CD4-positive, alpha-beta T cell (primary cell): ENCODE measurements around the gene AKAP5. TPM values are rescaled to one million over a fixed set of nuclear protein-coding genes. Genes with fewer than 3 reads are reported as not detected.
"Not testable (repeated sequence)": the region's sequence is repeated elsewhere in the genome, so short reads cannot be mapped to it uniquely, and the experiment has no call there.

Experiments
- ATAC-seq: fragments of 200-7000 bp; cut with Tn5 transposase; one replicate; pipeline ENCODE4 v1.10.0; 2022; ENCODE audit warnings: mild to moderate bottlenecking; ENCODE audit not compliant: poor library complexity
- CTCF ChIA-PET: fragments of 350-600 bp; sonication (Branson Sonifier 250); formaldehyde crosslinking; loops from one replicate; lab custom pipeline; 2021; ENCODE audit warnings: antibody characterized with exemption, inconsistent platforms; lab: Charles Lee
- POLR2A ChIA-PET: fragments of 350-600 bp; sonication (Branson Sonifier 250); formaldehyde crosslinking; loops from one replicate; lab custom pipeline; 2021; ENCODE audit warnings: antibody characterized with exemption, inconsistent platforms; lab: Charles Lee
- DNase-seq, 14 experiments: peaks; one replicate each; pipeline ENCODE4 v3.0.0-alpha.2; 2013 to 2020; ENCODE audit warnings: mixed read lengths in 2 of 14
- H3K27ac ChIP-seq, 2 donors: one replicate each; pipeline versions ENCODE4 v1.5.1 to v1.7.0; 2013; ENCODE audit warnings: low read length in 2 of 2, low read depth in 1 of 2, mild to moderate bottlenecking in 1 of 2
- H3K27me3 ChIP-seq, 2 experiments: 1 replicate in 1 of 2; 2 replicates in 1 of 2; pipeline versions ENCODE4 v1.6.1 to v1.7.0; 2013; ENCODE audit warnings: low read length in 2 of 2, control low read depth in 1 of 2, mild to moderate bottlenecking in 1 of 2, moderate library complexity in 1 of 2; ENCODE audit not compliant: insufficient read depth in 2 of 2, control insufficient read depth in 1 of 2
- H3K36me3 ChIP-seq: one replicate; pipeline ENCODE4 v1.6.1; 2013; ENCODE audit warnings: low read length, control low read depth; ENCODE audit not compliant: insufficient read depth
- H3K4me1 ChIP-seq: one replicate; pipeline ENCODE4 v1.6.1; 2013; ENCODE audit warnings: low read length, control low read depth; ENCODE audit not compliant: insufficient read depth
- H3K4me3 ChIP-seq: one replicate; pipeline ENCODE4 v1.5.1; 2013; ENCODE audit warnings: mild to moderate bottlenecking, low read length, moderate library complexity
- H3K9me3 ChIP-seq, 2 experiments: 1 replicate in 1 of 2; 2 replicates in 1 of 2; pipeline versions ENCODE4 v1.6.1 to v1.7.0; 2013; ENCODE audit warnings: low read length in 2 of 2, mild to moderate bottlenecking in 2 of 2, control low read depth in 1 of 2, moderate library complexity in 1 of 2; ENCODE audit not compliant: control insufficient read depth in 1 of 2, insufficient read depth in 1 of 2
- H3K27ac Mint-ChIP-seq: one replicate; pipeline ENCODE4 v1.8.0; 2020; ENCODE audit warnings: mixed read lengths
- H3K27me3 Mint-ChIP-seq: one replicate; pipeline ENCODE4 v1.8.0; 2021; ENCODE audit warnings: mixed read lengths
- H3K36me3 Mint-ChIP-seq: one replicate; pipeline ENCODE4 v1.8.0; 2021; ENCODE audit warnings: low read depth, mixed read lengths
- H3K4me1 Mint-ChIP-seq: one replicate; pipeline ENCODE4 v1.8.0; 2021; ENCODE audit warnings: low read depth, mixed read lengths
- H3K4me3 Mint-ChIP-seq: one replicate; pipeline ENCODE4 v1.8.0; 2020; ENCODE audit warnings: mild to moderate bottlenecking, mixed read lengths
- H3K9me3 Mint-ChIP-seq: one replicate; pipeline ENCODE4 v1.8.0; 2020; ENCODE audit warnings: mixed read lengths
- intact Hi-C, 2 experiments: fragments of 100-400 bp; cut with DNase I in 1 of 2; cut with micrococcal nuclease in 1 of 2; formaldehyde crosslinking; loops; one replicate each; pipeline versions ENCODE4 v1.15.1 to v1.9.0; 2023 to 2025; cut with DNase I, micrococcal nuclease
- total RNA-seq, 174 experiments: library from RNA in 2 of 174; stranded (reverse) in 2 of 174; gene quantifications; one replicate each; pipeline ENCODE4 v1.2.3 and lab custom pipeline; 2021 to 2026
- TF ChIP-seq, protein P1 (sequence below): fragments of 200-600 bp; IDR thresholded peaks from one replicate; pipeline ENCODE4 v1.8.0; 2022; ENCODE audit warnings: antibody characterized with exemption, mild to moderate bottlenecking

Gene AKAP5
- total RNA-seq, 2 experiments from 2014 or later, result 0.49 to 0.50 TPM

DNA sequence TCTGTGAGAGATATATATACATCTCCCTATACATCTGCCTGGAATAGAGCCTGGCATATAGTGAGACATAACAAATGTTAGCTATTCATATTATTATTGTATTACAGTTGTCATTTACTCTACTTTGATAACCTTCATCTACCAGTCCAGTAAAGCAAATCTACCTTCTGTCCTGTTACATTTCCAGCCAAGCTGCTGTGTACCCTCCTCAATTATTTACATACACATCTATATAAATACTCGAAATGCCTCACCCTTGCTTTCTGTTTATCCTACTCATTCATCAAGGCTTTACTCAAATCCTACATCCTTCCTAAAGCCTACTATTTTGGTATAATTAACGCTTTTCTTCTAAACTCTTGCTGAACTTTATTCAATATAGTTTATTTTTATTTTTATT is 48.0 kb downstream of the AKAP5 start:
- Mint-ChIP-seq H3K36me3 (peaks cover 27% of the 10 kb centered on the region), H3K27ac (no peak overlapping the region), H3K4me1 (peaks cover 94% of the 10 kb centered on the region), H3K4me3 (no peak overlapping the region), H3K27me3 (no peaks in the 10 kb centered on the region), H3K9me3 (no peaks in the 10 kb centered on the region)
- H3K4me3 ChIP-seq, result no peak overlapping the region
- DNase-seq, result no peak
- H3K27ac ChIP-seq, result no peak overlapping the region
- no peaks in the 10 kb centered on the region for H3K9me3 ChIP-seq
- ATAC-seq, result no peak
- no peaks in the 10 kb centered on the region for H3K27me3 ChIP-seq
- TF ChIP-seq, protein P1, sequence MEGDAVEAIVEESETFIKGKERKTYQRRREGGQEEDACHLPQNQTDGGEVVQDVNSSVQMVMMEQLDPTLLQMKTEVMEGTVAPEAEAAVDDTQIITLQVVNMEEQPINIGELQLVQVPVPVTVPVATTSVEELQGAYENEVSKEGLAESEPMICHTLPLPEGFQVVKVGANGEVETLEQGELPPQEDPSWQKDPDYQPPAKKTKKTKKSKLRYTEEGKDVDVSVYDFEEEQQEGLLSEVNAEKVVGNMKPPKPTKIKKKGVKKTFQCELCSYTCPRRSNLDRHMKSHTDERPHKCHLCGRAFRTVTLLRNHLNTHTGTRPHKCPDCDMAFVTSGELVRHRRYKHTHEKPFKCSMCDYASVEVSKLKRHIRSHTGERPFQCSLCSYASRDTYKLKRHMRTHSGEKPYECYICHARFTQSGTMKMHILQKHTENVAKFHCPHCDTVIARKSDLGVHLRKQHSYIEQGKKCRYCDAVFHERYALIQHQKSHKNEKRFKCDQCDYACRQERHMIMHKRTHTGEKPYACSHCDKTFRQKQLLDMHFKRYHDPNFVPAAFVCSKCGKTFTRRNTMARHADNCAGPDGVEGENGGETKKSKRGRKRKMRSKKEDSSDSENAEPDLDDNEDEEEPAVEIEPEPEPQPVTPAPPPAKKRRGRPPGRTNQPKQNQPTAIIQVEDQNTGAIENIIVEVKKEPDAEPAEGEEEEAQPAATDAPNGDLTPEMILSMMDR, result no peak
- H3K36me3 ChIP-seq, result peaks cover 11% of the 10 kb centered on the region
- peaks cover 43% of the 10 kb centered on the region for H3K4me1 ChIP-seq
- ChIA-PET CTCF (no interaction called here), POLR2A (interaction anchor here (4.8 kb wide), 1 partner anchor 11 kb away, joined by 29 read pairs; the partner anchor contains the start of gene ZBTB25)
- intact Hi-C loops, result no loop called here

DNA sequence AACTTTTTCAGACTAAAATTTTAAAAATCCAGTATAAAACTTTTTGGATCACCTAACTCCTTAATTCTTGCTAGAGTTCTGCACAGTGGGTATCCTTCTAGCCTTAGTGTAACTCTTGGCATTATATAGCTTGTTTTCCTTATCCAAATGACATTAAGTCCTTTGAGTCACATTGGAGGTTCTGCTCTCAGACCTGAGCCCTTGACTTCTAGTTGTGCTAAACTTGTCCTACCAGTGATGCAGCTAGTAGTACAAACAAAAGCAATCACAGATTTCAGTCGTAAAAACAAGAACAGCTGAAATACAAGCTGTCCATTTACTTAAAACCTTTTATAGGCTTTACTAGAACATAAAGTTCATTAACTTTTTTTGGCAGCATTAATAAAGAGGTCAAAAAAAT is 49.8 kb downstream of the AKAP5 start:
- Histone ChIP-seq H3K27me3 (no peaks in the 10 kb centered on the region), H3K4me1 (peaks cover 27% of the 10 kb centered on the region), H3K36me3 (peaks cover 11% of the 10 kb centered on the region), H3K4me3 (no peak overlapping the region), H3K9me3 (no peaks in the 10 kb centered on the region), H3K27ac (no peak overlapping the region)
- Mint-ChIP-seq H3K27me3 (no peaks in the 10 kb centered on the region), H3K4me3 (no peak overlapping the region), H3K4me1 (peaks cover 84% of the 10 kb centered on the region), H3K9me3 (no peaks in the 10 kb centered on the region), H3K27ac (no peak overlapping the region), H3K36me3 (peaks cover 28% of the 10 kb centered on the region)
- no peak for ATAC-seq
- TF ChIP-seq, protein P1, result no peak
- ChIA-PET CTCF (interaction anchor here (0.7 to 1.7 kb wide), 4 partner anchors 12 to 85 kb away, joined by 3 to 4 read pairs (median 3); partner anchors contain the start of genes HSPA2 and ZBTB25), POLR2A (interaction anchor here (0.6 to 2.5 kb wide), 5 partner anchors 10 to 330 kb away, joined by 3 to 19 read pairs (median 4); partner anchors contain the start of gene ZBTB1)
- no peak for DNase-seq
- intact Hi-C loops, result no loop called here

DNA sequence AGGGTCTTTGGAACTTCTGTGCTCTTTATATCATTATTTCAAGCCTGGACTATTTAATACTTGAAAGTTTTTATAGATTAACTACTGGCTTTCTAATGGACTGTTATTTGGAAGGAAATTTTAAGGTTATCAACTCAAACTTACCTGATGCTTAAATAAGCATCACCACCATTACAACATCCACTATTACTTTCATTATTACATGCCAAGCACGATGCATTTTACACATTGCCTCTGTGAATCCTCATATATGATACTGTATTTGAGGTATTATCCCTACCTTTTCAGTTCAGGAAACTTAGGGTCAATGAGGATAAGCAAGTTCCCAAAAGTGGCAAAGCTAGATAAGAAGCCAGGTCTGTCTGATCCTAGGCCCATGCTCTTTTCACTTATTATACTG is 51.7 kb downstream of the AKAP5 start:
- ATAC-seq (no peak), DNase-seq (no peak)
- H3K4me1 ChIP-seq, result peaks cover 14% of the 10 kb centered on the region
- H3K4me1 Mint-ChIP-seq, result peaks cover 65% of the 10 kb centered on the region
- POLR2A ChIA-PET, result interaction anchor here (2.5 kb wide), 1 partner anchor 12 kb away, joined by 19 read pairs; the partner anchor contains the start of gene ZBTB1
- no peak overlapping the region for H3K4me3 ChIP-seq
- no peaks in the 10 kb centered on the region for H3K27me3 Mint-ChIP-seq
- no peak overlapping the region for H3K27ac ChIP-seq
- H3K27me3 ChIP-seq, result no peaks in the 10 kb centered on the region
- intact Hi-C loops, result no loop called here
- CTCF ChIA-PET, result interaction anchor here (1.5 kb wide), 1 partner anchor 87 kb away, joined by 3 read pairs; no protein-coding TSS in a partner anchor
- no peak overlapping the region for H3K27ac Mint-ChIP-seq
- TF ChIP-seq, protein P1, result no peak
- H3K4me3 Mint-ChIP-seq, result peak overlapping the region; percentile 2
- H3K9me3 ChIP-seq, result no peaks in the 10 kb centered on the region
- H3K36me3 ChIP-seq, result peaks cover 11% of the 10 kb centered on the region
- peaks cover 25% of the 10 kb centered on the region for H3K36me3 Mint-ChIP-seq
- no peaks in the 10 kb centered on the region for H3K9me3 Mint-ChIP-seq

DNA sequence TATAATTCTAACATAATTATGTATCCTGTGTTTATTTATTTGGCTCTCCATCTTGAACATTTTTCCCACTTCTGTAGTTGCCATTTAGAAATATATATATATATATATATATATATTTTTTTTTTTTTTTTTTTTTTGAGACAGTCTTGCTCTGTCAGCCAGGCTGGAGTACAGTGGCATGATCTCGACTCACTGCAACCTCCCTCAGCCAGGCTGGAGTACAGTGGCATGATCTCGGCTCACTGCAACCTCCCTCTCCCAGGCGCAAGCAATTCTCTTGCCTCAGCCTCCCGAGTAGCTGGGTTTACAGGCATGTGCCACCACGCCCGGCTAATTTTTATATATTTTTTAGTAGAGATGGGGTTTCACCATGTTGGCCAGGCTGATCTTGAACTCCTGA is 52.4 kb downstream of the AKAP5 start:
- H3K4me1 ChIP-seq, result peaks cover 10% of the 10 kb centered on the region

More for the DNA sequence above, 52.4 kb downstream of the AKAP5 start:
- intact Hi-C loops, H3K4me3 ChIP-seq, H3K9me3 Mint-ChIP-seq, ATAC-seq, H3K27me3 ChIP-seq, H3K27ac Mint-ChIP-seq, H3K4me3 Mint-ChIP-seq, H3K27ac ChIP-seq, DNase-seq, H3K27me3 Mint-ChIP-seq, POLR2A ChIA-PET, CTCF ChIA-PET, H3K9me3 ChIP-seq: not testable (repeated sequence)
- peaks cover 14% of the 10 kb centered on the region for H3K36me3 ChIP-seq
- H3K36me3 Mint-ChIP-seq, result peaks cover 24% of the 10 kb centered on the region
- H3K4me1 Mint-ChIP-seq, result peaks cover 58% of the 10 kb centered on the region
